GM18868 (cell line): ENCODE data around the gene TNFRSF4.
A peak's percentile ranks its signal among the peaks of the same experiment; 100 is the strongest.
"Not testable (repeated sequence)": the region's sequence is repeated elsewhere in the genome, so short reads cannot be mapped to it uniquely, and the experiment has no call there.

ENCODE experiments used
- ATAC-seq: cut with Tn5 transposase; IDR thresholded peaks from one replicate; pipeline ENCODE4 v1.9.1; 2021; ENCODE audit warnings: mild to moderate bottlenecking, moderate library complexity; ENCODE audit not compliant: unreplicated experiment

The TNFRSF4 gene

DNA sequence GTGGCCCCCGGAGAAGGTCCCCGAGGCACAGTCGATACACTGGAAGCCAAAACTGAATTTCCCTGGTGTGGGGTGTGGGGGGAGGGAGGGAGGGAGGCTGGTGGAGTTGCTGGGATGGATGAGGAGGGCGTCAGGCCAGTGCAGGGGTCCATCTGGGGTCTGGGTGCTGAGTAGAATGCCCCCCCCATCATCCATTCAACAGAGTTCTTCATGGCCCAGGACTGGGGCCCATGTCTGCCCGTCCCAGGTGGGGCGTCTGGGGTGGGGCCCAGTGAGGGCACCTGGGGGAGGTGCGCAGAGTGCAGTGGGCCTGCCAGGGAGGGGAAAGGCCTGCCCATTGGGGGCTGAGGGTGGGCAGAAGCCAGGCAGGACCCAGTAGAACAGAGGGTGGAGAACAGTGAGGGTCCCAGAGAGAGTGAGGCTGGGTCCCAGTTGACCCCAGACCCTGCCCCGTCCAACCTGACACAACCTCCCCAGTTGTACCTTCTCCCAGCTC is 9.5 kb downstream of the TNFRSF4 start:
- no peak for ATAC-seq

DNA sequence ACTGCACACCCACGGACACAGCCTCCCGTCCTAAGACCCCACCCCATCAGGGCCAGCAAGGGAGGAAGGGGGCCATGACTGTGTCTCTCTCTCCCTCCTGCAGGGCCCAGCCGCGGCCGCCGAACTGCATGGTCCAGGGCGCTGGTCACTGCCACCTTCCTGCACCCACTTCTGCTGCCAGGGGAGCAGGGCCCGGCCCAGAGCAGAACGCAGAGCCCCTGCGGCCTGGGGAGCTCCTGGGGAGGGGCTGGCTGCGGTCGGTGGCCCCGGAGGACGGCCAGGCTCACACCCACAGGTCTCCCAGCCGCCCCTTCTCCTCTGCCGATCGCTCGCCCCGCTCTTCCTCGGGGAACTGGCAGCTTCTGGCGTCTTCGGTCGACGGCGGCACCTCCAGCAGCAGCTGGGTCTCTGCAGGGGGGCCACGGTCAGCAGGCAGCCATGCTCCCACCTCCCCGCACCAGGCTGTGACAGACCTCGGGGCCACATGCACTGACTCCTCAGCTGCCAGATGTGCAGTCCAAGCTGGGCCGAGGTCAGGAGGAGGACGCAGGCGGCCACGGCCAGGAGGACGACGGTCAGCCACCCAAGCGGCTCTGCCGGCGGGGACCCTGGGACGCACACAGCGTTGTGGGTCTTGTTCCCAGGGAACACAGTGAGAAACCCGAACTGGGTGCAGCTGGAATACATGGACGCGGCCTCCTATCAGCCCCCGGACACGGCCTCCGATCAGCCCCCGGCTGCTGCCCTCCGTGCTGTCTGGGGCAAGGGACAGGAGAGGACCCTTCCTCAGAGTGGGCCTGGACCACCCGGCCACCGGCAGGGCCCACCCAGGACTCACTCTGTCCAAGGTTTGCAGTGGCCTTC is 10.2 kb downstream of the TNFRSF4 start:
- ATAC-seq, result no peak

DNA sequence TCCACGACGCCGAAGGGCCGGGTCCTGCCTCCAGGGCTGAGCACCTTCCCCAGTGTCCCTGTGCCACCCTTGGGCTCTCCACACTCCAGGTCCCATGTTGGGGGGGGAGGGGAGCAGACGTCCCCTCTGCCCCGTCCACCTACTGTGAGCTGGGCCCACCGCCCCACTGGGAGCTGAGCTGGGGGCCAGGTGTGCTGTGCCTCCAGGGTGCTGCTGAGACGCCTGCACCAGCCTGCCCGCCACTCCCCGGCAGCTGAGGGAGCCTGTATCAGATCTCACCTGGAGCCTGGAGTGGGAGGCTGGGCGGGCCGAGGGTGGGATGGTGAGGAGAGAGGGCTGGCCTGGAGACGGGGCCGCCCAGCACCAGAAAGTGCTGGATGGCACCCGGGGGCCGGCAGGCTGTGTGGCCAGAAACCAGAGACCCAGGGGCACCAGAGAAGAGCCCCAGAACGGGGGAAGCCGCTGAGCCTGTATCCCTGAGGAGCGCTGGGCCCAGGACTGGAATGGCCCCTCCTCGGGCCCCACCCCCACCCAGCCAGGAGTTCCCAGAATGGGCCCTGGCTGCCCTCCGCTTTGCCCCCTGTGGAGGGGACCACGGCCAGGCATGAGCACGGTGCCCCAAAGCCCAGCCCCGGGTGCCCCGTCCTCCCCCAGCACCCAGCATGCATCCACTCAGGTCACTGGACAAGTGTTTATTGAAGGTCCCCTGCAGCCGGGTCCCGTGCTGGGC is 11.0 kb downstream of the TNFRSF4 start:
- ATAC-seq, result no peak

DNA sequence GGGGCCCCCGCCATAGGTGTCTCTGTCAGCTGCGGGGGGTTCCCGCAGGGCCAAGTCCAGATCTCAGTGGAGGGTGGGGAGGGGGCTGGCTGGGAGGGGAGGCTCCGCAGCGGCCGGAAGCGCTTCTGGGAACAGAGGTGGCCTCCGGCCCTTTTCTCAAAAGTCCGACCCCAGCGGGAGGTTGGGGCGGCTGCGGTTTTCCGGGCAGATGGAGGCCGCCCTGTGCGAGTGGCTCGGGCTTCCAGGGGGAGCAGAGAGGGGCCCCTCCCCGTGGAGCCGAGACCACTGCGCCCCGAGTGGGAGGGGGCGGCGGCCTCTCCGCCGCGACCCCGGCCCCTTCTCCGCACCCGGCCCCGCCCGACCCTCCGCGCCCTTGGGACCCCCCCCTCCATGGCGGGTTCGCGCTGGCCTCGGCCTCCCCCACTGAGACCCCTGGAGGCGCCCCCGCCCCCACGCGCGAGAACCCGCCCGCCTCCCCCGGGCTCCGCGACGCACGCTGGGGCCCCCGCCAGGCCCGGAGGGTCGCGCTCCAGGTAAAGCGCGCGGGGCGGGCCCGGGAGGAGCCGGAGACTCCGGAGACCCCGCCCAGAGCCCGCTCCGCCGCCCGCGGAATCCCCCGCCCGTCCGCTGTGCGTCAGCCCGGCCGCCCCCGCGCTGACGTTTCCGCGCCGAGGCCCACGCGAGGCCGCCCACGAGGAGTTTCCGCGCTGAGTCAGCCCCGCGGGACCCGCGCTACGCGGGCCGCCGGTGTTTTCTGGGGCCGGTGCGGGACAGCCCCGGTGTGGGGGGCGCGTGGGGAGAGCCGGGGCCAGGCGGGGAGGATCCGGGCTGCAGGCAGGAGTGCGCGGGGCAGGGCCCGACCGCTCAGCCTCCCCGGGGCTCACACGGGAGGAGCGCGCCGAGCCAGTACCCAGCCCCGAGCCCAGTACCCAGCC is 12.8 kb downstream of the TNFRSF4 start:
- ATAC-seq, result peak; percentile 51

DNA sequence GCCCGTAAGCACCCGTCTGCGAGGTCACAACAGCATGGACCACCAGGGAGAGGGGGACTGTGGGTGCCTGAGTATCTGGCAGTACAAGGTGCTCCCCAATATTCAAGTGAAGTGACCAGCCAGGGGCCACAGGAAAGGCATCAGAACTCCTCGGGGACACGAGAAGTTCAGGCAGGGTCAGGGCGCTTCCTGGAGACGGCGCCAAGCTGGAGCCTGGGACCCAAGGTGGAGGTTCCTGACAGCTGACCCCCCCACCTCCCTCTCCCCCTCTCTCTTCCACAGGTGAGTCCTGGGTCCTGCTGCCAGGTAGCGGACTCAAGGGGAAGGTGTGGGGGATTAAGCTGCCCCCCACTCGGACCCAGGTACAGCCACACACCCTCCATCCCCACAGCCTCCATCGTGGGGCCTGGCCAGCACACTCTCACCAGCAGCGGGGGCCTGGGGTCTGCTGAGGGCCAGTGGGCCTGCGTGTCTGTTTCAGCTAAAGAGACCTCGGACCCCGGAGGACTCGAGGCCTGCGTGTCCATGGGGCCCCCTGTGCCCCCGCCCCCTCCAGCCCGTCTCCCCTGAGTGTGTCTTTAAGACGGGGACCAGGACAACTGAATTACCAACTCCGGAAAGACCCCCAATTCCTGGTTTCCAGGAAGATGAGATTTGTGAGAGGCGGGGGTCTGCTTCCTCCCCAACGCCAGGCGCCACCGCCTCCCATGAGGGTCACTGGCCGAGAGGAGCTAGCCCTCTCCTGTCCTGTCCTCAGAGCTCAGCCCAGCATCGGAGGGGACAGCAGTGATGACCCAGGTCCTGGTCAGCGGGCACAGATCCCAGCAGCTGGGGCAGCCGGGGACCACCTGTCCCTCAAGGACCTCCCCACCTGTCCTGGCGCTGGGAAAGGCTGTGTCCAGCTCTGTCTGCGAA is 13.7 kb downstream of the TNFRSF4 start:
- ATAC-seq, result no peak

DNA sequence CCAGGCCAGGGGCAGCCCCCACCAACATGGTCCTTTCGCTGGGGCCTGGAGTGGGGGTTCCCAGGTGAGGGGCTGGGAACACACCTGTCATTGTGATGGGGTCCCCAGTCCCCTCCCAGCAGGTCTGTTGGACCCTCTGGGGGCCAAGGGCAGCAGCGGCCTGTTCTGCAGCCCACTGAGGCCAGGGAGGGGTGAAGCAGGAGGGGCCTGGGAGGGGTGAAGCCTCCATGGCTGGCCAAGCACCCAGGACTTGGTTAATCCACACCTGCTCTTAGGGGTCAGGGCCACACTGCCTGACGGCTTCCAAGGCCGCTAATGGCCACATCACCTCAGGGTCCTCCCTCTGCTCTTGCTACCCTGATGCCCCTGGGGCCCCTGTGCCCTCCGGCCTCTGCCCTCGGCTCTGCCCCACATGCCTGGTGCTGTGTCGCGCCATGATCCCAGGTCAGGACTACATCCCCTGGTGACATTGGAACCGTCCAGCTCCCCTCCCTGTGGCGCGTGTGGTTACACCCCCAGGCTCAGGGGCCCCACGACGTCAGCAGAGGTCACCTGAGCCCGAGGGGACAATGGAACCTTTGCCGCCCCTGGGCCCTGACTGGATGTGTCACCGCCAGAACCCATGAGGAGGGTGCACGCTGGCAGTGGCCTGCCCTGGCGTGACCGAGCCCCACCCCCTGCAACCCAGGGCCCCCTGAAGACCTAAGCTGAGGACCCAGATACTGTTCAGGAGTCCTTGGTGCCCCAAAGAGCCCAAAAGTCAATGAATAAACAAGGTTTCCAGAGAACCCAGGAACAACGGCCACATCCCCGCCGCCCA is 14.6 kb downstream of the TNFRSF4 start:
- no peak for ATAC-seq

DNA sequence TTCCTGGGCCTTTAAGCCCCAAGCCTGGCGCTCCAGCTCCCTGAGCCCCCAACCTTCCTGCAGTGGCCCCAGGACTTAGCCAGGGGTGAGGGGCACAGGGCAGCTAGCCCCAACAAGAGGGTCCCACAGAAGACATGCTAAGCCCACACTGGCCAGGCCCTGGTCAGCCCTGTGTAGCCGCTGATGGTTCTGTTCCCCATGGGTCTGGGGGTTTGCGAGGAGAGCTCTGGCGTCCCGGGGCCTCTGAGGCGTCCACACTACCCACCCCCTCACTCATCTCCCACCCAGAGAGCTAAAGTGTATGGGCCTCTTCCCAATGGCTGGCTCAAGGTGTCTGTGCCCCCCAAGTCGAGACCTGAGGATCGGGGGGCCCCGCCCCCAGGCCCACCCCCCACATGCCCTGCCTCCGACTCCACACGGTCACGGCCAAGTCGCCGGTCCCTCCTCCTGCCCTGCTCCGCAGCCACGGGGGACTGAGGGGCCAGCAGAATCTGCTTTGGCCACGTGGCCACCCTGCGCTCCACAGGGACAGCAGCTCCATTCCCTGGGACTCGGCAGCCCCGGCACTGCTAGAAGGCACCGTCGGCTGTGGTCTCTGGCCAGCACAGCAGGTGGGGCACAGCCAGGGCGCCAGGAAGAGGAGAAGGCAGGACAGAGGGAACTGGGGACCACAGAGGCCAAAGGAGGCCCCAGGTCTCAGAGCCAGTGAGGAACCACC is 15.4 kb downstream of the TNFRSF4 start:
- ATAC-seq, result no peak

DNA sequence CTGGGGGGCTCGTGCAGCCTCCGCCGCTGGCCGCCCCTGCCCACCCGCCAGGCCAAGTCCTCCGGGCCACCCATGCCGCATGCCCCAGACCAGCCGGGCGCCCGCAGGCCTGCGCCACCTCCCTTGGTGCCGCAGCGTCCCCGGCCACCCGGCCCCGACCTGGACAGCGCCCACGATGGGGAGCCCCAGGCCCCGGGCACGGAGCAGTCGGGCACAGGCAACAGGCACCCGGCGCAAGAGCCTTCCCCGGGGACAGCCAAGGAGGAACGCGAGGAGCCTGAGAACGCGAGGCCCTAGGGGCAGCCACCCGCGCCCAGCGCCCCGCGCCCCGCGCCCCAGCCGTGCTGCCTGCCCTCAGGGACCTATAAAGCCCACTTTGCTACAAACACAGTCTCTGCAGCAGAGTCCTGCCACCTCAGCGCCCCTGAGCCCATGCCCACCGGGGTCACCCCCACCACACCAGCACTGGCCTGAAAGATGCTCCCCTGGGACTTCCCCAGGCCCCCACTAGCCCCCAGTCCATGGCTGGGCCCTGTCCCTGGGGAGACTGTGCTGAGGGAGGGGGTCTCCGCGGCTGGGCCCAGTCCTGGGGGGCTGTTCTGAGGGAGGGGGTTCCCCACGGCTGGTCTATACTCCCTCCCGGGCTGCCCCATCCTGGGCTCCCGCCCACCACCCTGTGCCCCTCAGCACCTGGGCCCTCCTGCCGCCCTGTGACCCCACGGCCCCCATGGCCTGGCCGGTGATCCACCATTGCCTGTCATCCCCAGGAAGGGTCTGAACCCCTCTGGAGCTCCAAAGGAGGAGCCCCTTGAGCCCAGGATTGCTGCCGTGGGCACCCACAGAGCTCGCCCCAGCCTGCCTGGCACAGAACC is 16.2 kb downstream of the TNFRSF4 start:
- ATAC-seq, result no peak

DNA sequence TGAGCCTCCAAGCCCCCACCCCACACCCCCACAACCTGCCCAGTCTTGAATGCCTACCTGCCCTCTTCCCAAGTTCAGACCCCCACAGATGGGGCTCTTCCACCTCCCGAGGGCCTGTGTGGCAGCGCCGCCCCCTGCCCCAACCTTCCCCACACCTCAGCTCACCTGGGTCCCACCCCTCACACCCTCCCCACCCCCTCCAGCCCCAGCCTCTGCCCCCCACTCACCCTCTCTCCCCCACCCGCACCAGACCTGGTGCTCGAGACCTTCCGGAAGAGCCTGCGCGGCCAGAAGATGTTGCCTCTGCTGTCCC is 16.8 kb downstream of the TNFRSF4 start:
- no peak for ATAC-seq

DNA sequence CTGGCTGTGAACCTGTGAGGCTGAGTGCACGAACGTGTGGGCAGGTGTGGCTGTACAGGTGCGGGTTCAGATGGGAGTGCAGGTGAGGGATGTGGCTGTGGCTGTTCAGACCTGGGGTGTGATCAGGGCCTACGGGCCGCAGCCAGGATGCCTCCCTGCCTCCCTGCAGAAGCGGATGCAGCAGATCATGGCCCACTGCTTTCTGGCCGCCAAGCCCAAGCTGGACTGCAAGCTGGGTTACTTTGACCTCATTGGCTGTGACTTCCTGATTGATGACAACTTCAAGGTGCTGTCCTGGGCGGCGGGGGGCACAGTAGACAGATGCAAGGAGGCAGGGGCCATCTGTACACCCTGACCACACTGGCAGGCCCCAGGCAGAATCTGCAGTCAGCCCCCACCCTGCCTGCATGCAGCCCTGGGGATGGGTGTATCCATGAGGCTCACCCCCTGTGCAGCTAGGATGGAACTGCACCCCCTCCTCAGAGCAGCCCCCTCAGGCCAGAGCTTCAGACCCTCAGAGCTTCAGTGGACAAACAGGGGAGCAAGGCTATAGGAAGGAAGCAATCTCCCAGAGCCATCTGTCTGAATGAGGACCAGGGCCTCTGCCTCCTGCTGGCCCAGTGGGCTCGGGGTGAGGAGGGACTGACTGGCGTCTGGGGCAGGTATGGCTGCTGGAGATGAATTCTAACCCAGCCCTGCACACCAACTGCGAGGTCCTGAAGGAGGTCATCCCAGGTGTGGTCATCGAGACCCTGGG is 17.3 kb downstream of the TNFRSF4 start:
- no peak for ATAC-seq

DNA sequence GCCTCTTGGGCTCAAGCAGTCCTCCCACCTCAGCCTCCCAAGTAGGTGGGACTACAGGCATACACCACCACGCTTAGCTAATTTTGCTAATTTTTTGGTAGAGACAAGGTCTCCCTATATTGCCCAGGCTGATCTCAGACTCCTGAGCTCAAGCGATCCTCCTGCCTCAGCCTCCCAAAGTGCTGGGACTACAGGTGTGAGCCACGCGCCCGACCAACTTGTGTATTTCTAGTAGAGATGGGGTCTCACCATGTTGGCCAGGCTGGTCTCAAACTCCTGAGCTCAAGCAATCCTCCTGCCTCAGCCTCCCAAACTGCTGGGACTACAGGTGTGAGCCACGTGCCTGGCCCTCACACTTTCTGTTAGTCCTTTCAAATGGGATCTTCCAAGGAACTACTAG is 18.2 kb downstream of the TNFRSF4 start:
- not testable (repeated sequence) for ATAC-seq

DNA sequence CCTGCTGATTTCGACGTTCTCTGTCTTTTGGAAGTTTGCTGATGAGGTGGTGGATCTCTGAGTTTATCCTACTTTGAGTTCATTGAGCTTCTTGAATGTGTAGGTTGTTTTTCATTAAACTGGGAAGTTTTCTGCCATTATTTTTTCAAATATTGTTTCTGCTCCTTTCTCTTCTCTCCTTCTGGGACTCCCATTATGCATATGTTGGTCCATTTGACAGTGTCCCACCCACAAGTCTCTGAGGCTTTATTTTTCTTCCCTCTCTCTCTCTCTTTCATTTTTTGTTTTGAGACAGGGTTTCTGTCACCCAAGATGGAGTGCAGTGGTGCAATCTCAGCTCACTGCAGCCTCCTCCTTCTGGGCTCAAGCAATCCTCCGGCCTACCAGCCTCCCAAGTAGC is 19.2 kb downstream of the TNFRSF4 start:
- ATAC-seq, result no peak

DNA sequence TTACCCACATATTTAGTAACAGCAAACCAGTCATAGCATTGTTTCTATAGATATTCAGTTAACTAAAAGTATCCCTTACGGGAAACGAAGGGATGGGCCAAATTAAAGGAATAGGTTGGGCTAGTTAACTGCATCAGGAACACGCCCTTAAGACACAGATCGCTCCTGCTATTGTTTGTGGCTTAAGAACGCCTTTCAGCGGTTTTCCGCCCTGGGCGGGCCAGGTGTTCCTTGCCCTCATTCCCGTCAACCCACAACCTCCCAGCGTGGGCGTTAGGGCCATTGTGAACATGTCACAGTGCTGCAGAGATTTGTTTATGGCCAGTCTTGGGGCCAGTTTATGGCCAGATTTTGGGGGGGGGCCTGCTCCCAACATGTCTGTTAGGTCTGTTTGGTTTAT is 22.2 kb downstream of the TNFRSF4 start:
- no peak for ATAC-seq

DNA sequence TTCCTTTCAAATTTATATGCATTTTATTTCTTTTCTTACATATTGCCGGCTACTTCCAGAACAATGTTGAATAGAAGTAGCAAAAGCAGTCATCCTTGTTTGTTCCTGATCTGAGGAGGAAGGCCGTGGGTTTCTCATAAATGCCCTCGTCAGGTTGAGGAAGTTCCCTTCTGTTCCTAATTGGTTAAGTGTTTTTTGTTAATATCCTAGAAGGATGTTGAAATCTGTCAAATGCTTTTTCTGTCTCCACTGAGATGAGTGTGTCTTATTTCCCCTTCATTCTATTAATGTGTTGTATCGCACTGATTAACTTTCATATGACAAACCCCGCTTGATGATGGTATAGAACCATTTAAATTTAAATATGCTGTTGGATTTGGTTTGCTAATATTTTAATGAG is 24.8 kb downstream of the TNFRSF4 start:
- ATAC-seq, result no peak

DNA sequence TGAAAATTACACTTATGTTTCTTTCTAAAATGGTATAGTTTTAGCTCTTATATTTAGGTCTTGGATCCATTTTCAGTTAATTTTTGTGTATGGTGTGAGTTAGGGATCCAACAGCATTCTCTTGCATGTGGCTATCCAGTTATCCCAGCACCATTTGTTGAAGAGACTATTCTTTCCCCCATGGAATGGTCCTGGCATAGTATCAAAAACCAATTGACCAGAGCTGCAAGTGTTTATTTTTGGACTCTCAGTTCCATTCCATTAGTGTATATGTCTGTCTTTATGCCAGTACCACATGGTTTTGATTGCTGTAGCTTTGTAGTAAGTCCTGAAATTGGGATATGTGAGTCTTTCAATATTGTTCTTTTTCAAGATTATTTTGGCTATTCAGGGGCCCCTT is 26.0 kb downstream of the TNFRSF4 start:
- ATAC-seq, result no peak

DNA sequence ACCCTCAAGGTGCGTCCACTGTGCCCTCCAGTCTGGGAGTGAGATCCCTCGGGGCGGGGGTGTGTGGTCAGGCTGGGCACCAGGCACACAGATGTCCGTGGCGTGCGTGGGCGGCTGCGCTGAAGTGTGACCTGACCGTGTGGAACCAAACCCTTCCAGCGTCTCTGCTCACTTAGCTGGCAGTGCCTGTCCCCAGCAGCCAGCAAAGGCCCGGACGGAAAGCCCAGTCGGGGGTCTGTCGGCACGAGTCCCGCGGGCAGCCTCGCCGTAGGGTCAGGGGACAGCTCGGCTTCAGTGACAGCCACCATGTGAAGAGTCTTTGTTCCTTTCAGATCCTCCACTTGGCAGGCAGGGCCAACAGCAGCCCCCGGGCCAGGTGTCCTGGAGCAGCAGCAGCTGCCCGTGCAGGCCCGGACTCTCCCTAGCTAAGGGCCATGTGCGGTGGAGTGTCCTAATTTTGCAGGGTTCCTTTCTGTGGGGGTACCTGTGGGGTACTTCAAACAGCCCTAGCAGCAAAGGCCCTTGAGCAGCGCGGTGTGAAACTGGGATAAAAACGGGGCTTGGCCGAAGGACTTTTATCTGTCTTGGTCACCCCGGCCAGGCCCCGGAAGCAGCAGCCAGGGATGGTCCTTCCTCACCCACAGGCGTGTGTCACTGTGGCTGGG is 28.7 kb downstream of the TNFRSF4 start:
- ATAC-seq, result no peak
